ENCODE results near the gene VIT.

The VIT gene

GRCh38 chr2:36859366-36859792 is 162.9 kb downstream of the VIT start:
- no peak for DNase-seq (ENCODE audit: low spot score)

GRCh38 chr2:36861896-36862295 is 165.4 kb downstream of the VIT start:
- no peak for DNase-seq (ENCODE audit: low spot score)

All from COLO829 (cell line).